ENCODE results near the gene DTL.
"Not testable (repeated sequence)": the region's sequence is repeated elsewhere in the genome, so short reads cannot be mapped to it uniquely, and the experiment has no call there.

DTL gene, protein sequence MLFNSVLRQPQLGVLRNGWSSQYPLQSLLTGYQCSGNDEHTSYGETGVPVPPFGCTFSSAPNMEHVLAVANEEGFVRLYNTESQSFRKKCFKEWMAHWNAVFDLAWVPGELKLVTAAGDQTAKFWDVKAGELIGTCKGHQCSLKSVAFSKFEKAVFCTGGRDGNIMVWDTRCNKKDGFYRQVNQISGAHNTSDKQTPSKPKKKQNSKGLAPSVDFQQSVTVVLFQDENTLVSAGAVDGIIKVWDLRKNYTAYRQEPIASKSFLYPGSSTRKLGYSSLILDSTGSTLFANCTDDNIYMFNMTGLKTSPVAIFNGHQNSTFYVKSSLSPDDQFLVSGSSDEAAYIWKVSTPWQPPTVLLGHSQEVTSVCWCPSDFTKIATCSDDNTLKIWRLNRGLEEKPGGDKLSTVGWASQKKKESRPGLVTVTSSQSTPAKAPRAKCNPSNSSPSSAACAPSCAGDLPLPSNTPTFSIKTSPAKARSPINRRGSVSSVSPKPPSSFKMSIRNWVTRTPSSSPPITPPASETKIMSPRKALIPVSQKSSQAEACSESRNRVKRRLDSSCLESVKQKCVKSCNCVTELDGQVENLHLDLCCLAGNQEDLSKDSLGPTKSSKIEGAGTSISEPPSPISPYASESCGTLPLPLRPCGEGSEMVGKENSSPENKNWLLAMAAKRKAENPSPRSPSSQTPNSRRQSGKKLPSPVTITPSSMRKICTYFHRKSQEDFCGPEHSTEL

DNA sequence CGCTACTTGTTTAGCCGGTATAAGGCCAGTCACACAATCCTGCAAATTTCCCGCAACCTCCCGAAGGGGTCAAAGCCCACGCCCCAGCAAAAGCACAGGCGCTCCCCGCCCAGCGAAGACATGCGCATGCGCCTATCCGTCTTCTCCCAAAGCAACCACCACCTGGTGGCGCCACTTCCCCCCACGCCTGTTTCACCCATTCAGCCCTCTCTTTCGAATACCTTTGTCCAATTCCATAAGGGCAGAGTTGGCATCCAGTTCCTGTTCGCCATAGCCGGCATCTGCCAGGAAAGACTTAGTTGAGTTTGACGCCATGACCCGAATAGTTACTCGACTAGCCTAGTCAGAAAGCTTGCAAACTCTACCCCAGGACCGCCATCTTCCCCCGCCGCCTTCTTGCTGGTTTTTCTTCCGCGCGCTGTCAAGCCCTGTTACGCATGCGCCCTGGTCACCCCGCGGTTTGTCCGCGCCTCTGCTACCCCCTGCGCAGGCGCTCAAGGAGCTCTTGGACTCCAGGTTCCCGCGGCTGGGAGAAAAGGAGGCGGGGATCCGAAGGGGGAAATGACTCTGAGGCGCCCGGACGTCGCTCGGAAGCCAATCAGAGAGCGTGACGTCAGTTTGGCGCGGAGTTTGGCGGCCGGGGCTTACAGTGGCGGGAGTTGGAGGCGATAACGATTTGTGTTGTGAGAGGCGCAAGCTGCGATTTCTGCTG lies at the start of gene DTL, which contains the start of gene INTS7:
DTL (plus strand) TSS at position 626 of the 712 bp plus-strand sequence. CDS start 143 bp downstream, outside the sequence.
INTS7 (minus strand) TSS at position 435 of the 712 bp plus-strand sequence; CDS start at position 315, 120 bp downstream.
- DNase-seq, result peak; percentile 98

DNA sequence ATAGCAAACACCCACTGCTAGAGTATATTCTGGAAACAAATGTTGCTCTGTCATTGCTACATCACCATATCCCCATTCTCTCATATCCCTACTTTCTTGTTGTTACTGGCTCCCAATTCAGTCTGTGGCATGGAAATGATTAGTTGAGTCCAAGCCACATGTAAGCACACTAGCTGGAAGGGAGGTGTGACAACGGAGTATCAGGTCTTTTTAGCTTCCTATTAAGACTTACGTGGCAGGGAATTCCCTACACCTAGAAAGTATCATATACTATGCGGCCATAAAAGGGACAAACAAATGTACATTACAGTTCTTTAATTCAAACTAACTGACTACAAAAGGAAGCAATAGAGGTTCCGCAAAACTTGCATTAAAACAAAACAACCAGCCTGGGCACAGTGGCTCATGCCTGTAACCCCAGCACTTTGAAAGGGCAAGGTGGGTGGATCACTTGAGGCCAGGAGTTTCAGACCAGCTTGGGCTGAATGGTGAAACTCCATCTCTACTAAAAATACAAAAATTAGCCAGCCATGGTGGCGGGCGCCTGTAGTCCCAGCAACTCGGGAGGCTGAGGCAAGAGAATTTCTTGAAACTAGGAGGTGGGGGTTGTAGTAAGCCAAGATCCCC lies 48.8 kb upstream of the DTL start:
- no peak for DNase-seq

DNA sequence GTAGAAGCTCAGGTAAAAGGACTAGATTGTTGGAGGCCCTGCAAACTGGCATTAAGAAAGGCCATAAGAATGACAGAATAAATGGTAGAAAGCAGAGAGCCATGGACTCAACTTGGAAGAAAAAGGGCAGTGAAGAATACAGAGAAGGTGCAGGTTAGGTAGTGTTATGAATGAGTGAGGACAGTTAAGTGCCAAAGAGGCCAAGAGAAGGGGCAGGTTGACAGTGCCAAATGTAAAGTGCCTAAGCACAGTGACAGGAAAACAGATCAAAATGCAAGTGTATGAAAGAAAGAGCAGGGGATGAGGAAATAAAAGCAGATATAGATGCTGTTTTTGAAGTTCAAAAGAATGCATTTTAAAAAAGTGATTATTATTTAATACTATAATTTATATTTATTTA lies 43.9 kb upstream of the DTL start:
- DNase-seq, result no peak

DNA sequence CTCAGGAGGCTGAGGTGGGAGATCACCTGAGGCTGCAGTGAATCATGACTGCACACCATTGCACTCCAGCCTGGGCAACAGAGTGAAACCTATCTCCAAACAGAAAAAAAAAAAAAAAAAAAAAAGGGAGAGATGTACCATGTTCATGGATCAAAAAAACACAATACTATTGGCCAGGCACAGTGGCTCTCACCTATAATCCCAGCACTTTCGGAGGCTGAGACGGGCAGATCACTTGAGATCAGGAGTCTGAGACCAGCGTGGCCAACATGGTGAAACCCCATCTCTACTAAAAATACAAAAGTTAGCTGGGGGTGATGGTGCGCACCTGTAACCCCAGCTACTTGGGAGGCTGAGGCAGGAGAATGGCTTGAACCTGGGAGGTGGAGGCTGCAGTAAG lies 38.1 kb upstream of the DTL start:
- not testable (repeated sequence) for DNase-seq

DNA sequence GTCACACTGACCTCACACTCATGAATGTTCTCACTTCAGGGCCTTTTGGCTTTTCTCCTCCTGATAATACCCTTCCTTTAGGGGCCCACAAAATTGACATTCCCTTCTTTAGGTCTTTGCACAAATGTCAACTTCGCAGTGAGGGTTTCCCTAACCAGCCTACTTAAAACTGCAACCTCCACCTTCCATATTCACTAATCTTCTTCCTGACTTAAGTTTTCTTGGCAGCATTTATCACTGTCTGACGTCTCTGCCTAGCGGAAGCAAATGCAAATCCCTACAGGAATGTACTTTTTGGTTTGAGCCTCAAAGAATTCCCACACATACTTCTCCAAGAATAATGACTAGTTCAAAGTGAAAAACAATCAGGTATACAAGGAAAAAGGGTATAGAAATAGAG lies 33.0 kb upstream of the DTL start:
- no peak for DNase-seq

DNA sequence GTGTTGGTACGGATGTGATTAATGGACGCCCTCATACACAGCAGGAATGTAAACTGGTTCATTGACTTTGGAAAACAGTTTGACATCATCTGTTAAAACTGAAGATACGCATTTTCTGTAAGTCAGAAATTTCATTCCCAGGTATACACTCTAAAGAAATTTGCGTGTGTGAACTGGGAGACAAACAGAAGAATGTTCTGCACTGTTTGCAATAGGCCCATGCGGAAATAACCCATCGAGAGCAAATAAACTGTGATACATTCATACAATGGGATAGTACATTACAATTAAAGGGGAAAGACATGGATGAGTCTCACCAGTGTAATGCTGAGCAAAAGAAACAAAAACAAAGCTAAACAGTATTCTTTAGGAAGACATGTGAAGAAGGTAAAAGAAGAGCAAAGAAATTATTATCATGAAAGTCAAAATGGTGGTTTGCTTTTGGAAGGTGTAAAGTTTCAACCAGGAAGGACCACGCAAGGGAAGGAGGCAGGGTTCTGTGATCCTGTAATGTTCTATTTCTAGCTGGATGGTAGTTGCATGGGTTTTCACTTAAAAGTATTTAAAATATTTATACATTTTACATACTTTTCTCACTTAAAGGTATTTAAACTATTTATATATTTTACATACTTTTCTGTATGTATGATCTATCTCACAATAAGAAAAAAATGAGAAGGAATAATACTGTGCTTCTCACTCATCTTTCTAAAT lies 30.5 kb upstream of the DTL start:
- DNase-seq, result no peak

DNA sequence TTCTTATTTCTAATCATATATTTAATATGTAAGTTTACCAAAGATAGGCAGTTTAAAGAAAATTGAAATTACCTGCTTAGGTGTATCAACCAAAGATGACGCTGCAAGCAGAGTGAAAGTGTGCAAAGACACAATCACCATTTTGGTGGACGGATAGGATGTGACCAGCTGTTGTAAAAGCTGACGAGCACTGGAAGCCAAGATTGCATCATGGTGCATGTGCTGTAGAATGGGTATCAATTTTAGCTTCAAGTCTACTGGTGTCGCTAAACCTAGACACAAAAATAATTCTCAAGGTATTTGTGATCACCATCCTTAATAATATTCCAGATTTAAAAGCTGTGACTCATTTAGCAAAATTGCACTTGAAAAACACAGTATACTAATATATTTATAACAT lies 28.4 kb upstream of the DTL start:
- DNase-seq, result no peak

DNA sequence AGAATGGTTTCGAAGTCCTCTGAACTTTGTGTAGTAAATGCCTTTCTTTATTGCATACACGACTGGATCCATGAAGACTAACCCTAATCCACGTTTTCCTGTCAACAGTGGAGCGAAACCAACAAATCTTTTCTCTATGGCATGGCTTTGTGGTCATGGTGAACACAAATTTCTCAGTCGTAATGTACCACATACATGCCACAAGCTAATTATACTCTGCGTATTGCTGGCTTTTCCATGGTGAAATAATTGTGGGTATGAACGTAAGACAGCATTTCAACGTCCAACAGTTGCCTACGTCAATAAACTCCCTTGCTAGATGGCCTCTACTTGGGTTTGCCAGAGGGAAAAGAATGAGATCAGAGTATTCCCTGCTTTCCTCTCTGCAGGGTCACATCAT lies 27.7 kb upstream of the DTL start:
- no peak for DNase-seq

DNA sequence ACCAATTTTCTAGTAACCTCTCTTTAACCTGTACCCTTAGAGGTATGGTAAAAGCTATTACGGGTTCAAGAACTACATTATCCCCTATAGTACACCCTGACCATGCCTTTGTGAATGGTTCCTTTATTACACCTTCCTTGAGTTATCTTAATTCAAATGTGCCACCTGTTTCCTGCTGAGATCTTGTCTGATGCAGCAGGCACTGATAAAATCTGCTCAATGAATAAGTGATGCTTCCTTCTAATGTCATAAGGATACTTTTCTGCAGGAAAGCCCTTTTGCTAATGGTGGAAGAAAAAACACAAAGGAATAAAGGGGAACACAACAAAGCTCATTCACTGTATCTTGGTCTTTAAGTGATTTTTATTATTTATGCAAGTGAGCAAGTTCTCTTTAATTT lies 26.0 kb upstream of the DTL start:
- no peak for DNase-seq

DNA sequence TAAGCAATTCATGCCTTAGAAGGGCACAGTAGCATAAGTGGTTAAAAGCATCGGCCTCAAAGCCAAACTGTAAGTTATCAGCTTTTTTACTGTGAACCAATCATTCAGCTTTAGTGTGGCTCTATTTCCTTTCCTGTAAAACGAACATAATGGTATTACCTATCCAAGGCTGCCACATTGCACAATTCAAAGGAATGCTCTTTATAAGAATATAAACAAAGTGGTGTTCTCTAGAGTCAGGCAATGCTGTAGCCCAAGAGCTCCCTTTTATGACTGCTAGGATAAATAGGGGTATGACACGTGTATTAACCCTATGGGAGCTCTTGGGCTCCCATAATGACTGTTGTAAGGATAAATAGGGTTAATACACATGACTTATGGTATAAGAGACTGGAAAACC lies 25.5 kb upstream of the DTL start:
- DNase-seq, result no peak

DNA sequence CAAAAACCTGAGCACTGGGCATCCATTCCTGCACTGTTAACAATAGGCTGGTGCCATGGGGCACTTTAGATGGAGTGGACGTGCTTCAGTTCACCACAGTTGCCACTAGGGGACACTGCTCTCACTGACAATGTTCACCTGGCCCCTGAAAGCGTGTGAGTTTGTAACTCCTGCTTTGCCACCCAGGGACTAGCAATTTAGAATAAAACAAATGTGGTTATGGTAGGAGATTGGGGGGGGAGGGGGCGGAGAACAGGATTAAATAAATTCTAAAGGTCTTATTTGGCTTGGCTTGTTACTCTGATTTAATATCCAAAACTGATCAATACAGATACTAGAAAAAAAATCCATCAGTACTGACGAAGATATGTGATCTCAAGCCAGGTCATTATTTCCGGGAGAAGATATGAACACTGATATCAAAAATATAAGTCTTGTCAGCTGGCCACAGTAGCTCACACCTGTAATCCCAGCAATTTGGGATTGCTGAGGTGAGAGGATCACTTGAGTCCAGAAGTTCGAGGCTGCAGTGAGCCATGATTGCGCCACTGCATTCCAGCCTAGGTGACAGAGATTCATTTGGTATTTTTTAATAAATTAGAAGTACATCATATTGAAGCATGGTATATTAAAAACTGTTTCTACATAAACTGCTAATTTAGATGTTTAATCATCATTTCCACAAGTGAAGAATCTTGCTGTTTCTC lies 23.4 kb upstream of the DTL start:
- DNase-seq, result peak; percentile 50

DNA sequence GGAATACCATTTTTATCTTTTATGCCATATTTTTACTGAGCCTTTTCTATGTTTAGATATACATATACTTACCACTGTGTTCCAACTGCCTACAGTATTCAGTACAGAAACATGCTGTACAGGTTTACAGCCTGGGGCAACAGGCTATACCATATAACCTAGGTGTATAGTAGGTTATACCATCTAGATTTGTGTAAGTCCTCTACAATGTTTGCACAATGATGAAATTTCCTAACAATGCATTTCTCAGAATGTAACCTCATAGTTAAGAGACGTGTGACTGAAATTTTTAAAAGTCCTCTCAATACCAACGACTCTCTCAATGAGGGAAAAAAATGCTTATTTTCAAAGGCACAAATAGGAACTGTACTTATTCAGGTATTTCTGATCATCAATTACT lies 21.9 kb upstream of the DTL start:
- no peak for DNase-seq

DNA sequence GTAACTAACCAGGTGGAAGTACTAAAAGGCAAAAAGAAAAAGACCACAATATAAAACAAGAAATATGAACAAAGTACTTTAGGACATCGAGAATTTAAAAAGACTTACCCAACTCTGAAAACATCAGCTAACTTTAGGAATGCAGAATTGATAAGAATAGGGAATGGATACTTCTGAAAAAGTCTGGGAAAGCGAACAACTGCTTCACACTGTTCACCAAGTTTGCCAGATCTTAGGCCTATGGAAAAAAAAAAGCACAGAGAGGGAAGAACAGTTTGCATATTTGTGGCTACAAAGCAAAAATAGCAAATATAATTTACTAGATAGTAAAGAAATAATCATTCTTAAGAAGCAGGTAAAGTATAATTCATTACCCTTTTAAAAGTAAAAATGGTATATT lies 14.6 kb upstream of the DTL start:
- no peak for DNase-seq

DNA sequence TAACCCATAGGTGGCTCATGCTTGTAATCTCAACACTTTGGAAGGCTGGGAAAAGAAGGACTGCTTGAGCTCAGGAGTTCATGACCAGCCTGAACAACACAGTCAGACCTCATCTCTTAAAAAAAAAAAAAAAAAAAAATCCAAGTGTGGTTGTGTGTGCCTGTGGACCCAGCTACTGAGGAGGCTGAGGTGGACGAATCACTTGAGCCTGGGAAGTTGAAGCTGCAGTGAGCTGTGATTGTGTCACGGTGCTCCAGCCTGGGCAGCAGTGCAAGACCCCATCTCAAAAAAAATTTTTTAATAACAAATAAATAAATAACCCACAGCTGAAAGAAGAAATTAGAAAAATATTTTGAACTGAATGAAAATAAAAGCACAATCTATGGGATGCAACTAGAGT lies 14.0 kb upstream of the DTL start:
- DNase-seq, result no peak

DNA sequence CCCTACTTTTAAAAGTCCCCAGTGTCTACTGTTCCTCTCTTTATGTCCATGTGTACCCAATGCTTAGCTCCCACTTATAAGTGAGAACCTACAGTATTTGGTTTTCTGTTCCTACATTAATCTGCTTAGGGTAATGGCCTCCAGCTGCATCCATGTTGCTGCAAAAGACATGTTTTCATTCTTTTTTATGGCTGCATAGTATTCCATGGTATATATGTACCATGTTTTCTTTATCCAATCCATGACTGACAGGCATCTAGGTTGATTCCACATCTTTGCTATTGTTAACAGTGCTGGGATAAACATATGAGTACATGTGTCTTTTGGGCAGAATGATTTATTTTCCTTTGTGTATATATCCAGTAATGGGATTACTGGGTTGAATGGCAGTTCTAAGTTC lies 12.6 kb upstream of the DTL start:
- DNase-seq, result not testable (repeated sequence)

DNA sequence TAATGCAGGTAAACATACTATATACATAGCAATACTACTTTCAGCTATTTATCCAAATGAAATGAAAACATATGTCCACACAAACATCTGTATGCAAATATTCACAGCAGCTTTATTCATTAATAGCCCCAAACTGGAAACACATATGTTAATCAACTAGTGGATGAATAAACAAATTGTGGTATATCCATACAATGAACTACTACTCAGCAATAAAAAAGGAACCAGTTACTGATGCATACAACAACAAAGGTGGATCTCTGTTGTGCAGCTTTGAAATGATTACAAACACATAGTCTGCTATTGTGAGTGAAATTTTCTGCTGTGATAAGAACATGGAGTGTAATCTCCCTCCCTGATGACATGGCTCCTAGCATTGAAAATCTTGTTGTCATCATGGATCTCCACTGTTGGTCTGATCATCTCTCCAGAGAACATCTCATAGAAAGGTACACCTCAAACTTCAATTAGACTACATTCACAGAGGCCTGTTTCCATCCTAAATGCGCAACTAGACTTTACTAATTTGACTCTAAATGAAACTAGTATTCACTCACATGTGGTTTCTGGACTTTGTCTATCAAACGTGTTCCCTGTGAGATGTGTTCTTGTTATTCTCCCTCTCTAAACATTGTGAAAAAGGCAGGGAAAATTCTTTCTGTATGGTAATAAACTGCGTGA lies 10.9 kb upstream of the DTL start:
- no peak for DNase-seq

DNA sequence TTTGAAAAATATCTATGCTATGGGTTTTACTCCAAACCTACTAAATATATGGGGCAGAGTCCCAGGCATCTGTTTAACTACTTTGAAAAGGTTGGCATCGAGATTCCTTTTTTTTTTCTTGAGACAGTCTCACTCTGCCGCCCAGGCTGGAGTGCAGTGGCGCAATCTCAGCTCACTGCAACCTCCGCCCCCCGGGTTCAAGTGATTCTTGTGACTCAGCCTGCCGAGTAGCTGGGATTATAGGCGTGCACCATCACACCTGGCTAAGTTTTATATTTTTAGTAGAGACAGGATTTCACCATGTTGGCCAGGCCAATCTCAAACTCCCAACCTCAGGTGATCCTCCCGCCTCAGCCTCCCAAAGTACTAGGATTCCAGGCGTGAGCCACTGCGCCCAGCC lies 7.8 kb upstream of the DTL start:
- DNase-seq, result not testable (repeated sequence)

DNA sequence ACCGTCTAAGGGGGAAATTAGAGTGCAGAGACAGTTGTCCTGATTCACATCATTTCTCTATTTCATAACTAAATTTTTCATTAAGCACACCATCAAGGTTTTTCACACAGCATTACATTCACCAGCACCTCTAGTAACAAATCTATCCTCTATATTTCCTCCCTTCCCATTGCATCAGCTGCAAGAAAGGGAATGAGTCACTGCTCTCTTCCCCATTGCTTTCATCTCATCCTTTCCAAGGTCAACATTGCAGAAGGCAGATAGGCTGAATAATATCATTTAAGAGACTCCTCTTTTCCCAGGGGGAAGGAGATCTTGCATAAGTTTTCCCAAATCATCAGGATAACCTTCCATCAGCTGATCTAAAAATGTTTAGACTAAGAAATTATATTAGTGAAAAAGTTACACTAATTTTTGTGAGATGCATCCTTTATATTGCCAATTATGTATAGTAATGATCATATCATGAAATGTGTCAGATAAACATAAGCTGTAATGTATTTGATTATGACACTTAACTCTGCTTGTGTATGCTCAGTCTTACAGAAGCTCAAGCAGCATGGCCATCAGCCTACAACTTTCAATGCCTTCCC lies 4.5 kb upstream of the DTL start:
- no peak for DNase-seq

DNA sequence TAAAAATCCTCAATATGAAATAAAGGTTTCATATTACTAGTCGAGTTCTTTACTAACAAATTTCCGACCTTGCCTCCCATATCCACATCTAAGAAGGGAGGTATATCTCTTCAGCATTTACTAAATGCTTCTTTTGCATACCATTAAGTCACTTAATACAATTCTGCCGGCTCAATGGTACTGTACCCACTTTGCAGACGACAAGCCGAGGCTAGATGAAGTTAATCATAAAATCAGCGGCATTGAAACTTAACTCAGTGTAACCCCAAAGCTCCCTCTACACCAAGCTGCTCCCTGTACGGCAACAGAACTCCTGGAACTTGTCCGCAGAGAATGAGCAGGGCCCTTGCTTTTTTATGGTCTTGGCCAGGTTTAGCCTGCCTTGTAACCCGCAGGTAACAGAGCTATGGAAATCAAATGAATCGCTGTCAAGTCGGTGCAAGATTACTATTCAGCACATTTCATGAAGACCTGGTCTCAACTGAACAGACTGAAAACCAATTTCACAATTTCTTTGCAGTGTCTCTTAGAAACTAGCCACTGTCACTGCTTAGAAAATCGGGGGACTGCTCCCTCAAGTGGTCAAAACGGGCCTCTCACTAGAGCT lies 929 bp upstream of the DTL start:
- DNase-seq, result peak; percentile 15
